ENCODE results near the gene ACAP3.

- no peak for TF ChIP-seq CTCF (IDR thresholded peaks at IDR 0.05; ENCODE audit: low read depth, low read length)
- TF ChIP-seq MAX (IDR thresholded peaks at IDR 0.05; ENCODE audit: low read depth, low read length) = no peak
- TF ChIP-seq POLR2A (IDR thresholded peaks at IDR 0.05; ENCODE audit: extremely low read depth, insufficient read length) = no peak
- no peak for TF ChIP-seq MYC (IDR thresholded peaks at IDR 0.05; ENCODE audit: low read depth, low read length)
These were observed 32.5 kb upstream of the ACAP3 start for GRCh38 chr1:1340185-1340584.
